ENCODE results near the gene STMP1. TPM values are rescaled to one million over a fixed set of nuclear protein-coding genes. Genes with fewer than 3 reads are reported as not detected.

Gene STMP1
- total RNA-seq, 1 donor from 2014 or later = 23.9 TPM

DNA sequence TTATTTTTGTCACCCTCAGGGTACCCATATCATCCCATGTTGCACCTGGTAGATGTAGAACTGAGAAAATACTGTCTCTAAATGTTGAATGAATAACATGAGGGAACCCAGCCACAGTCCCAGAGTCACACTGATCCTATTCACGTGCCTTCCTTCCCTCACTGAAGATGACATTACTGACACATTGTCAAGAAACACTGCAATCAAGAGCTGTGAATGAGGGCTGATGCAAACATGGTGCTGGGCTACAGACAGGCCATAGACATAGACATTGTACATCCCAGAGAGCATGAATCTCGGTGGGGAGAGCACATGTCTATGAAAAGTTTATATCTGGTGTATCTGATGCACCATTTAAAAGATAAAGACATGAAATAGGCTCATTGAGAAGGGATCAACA lies 55.9 kb downstream of the STMP1 start:
- intact Hi-C loops (cut with micrococcal nuclease) = no loop called here

DNA sequence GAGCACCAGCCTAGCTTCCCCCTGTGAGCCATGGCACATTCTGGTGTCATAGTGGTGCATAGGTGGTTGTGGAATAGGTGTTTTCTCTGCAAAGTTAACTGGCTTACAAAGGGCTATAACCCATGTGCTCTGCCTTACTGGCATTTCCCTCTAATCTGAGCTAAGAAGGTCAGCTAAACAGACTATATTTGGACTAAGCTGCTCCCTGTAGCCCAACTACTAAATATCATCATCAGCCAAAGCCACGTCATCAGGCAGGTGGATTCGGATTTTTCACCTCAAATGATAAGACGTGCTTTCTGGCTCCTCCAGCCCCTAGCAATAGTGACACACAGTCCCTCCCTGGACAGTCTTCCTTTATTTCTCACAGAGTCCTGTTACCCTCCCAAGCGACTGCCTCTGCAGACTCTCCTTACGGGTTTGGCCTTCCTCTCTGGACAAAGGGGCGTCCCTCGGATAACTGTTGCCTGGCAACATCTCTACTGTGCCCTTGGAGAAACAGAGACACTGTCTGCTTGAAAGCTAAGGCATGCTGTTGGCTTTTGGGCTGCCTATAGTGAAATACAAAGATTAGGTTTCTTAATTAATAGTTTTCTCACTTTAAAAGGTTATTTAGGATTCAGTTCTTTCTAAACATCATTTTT lies 56.6 kb downstream of the STMP1 start:
- intact Hi-C loops (cut with micrococcal nuclease) = no loop called here

DNA sequence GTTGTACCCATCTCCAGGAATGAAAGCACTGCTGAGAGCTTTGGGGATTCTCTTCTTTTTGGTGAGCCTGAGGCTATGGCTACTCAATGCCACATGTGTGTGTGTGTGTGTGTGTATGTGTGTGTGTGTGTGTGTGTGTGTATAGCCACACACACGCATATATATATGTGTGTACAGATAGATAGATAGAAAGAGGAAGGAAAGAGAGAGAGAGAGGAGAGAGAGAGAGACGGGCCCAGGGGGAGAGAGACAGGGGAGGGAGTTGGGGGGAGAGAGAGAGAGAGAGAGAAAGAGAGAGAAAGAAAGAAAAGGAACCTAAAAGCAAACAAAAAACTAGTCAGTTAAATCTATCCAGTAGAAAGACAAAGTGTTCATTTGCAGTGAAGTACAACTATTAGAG lies 57.4 kb downstream of the STMP1 start:
- intact Hi-C loops (cut with micrococcal nuclease) = no loop called here

DNA sequence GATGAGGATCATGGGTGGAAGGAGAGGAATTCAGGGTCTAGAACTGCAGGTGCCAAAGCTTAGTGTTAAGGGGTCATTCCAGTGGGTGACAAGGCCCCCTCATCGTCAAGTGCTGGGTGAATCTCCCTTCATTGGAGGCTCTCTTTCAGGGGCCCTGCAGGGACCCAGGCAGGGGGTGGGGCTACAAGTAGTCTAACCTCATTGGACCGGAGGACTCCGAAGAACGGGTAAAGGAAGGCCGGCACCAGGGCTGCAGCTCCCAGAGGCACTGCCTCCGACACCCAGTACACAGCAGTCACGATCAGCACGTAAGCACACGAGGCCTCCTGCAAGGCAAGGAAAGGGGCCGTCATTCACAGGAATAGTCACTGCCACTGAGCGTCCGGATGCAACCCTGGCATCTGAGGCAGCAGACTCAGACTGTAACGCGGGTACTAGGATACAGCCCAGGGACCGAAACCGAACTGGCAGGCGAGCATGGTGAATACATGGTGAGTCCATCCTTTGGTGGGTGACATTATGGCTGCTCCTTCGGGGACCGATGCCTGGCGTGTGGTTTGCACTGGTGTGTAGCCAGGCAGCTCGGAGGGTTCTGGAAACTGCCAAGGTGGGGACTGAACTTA lies 59.0 kb downstream of the STMP1 start:
- intact Hi-C loops (cut with micrococcal nuclease) = no loop called here

DNA sequence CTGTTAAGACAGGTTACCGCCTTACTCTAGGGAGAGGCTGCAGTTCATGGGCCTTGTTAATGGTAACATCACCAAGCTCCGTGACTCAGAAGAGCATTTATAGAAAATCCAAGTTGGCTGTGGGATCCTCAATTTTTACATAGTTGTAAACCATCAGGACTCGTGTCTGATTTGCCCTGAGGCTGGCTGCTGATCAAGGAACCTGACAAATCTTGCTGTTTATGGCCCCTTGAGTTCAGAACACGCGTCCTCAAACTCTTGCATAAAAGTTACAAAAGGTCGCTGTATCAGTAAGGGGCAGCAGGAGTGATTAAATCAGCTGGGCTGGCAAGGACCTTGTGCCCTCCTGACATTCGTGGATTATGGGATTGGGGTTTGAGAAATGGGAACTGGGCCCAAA lies 61.1 kb downstream of the STMP1 start:
- intact Hi-C loops (cut with micrococcal nuclease) = no loop called here

Other genes with a start within 250 kb of the STMP1 start
- 22.1 and 24.9 TPM in 2 replicates for gene CNOT4, start 152.4 kb upstream of the STMP1 start, total RNA-seq
- 101 and 103 TPM in 2 replicates for gene NUP205, start 104.6 kb upstream of the STMP1 start, total RNA-seq
- gene SLC13A4, start 65.7 kb downstream of the STMP1 start, total RNA-seq = not detected in 2 replicates
- gene FAM180A, start 86.3 kb downstream of the STMP1 start, total RNA-seq = not detected in 2 replicates